Spinal cord (tissue), 10 donors: ENCODE measurements around the gene SPATA3. TPM values are rescaled to one million over a fixed set of nuclear protein-coding genes. Genes with fewer than 3 reads are reported as not detected.

Experiments used
- DNase-seq, 6 donors: peaks; one replicate each; pipeline versions ENCODE4 v3.0.0 to v3.0.0-alpha.2; 2013 to 2015; ENCODE audit warnings: low spot score in 6 of 6, low read depth in 4 of 6
- H3K27ac ChIP-seq: one replicate; pipeline ENCODE4 v1.5.1; 2013; ENCODE audit warnings: low read depth, low read length, control low read depth
- H3K27me3 ChIP-seq: one replicate; pipeline ENCODE4 v1.6.1; 2013; ENCODE audit warnings: low read length; ENCODE audit not compliant: control insufficient read depth, insufficient read depth
- H3K36me3 ChIP-seq: one replicate; pipeline ENCODE4 v1.6.1; 2013; ENCODE audit warnings: low read length; ENCODE audit not compliant: control insufficient read depth, insufficient read depth
- H3K4me1 ChIP-seq: one replicate; pipeline ENCODE4 v1.6.1; 2013; ENCODE audit warnings: low read length; ENCODE audit not compliant: control insufficient read depth, insufficient read depth
- H3K4me3 ChIP-seq: one replicate; pipeline ENCODE4 v1.5.1; 2013; ENCODE audit warnings: low read depth, low read length, control low read depth
- H3K9me3 ChIP-seq: one replicate; pipeline ENCODE4 v1.6.1; 2013; ENCODE audit warnings: low read length; ENCODE audit not compliant: control insufficient read depth, insufficient read depth
- WGBS: methylation state at CpG from one replicate; pipeline ENCODE4 v1.1.5; 2013; ENCODE audit warnings: missing lambda C conversion rate; ENCODE audit not compliant: insufficient coverage; 5-methylcytosine and 5-hydroxymethylcytosine counted together
- polyA plus RNA-seq, 2 donors: library from polyadenylated mRNA; unstranded; fragments of 120-200 nt; gene quantifications; one replicate each; pipeline ENCODE4 v1.2.1, GENCODE V29; 2013; ENCODE audit not compliant: insufficient read length in 2 of 2
- total RNA-seq, 2 donors: library from RNA; depleted of rRNA in 1 of 2; stranded (reverse); fragments of 120-200 nt in 1 of 2; fragments of >200 nt in 1 of 2; gene quantifications; one replicate each; pipeline versions ENCODE4 v1.2.3 to v1.2.4, GENCODE V29; 2013 to 2014
- donor health status: healthy.

SPATA3 gene
- total and polyA plus RNA-seq, 4 donors, result not detected

DNA sequence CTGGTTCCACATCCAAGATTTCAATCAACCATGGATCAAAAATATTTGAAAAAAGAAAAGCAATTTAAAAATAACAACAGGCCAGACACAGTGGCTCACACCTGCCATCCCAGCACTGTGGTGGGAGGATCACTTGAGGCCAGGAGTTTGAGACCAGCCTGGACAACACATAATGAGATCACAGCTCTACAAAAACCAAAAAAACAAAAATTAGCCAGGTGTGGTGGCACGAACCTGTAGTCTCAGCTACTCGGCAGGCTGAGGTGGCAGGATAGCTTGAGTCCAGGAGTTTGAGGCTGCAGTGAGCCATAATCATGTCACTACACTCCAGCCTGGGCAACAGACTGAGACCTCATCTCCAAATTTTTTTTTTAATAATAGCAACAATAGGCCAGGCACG, 13.4 kb upstream of the SPATA3 start:
- Histone ChIP-seq H3K36me3 (no peaks in the 10 kb centered on the region), H3K4me3 (no peak overlapping the region), H3K27me3 (peaks cover 5% of the 10 kb centered on the region), H3K27ac (no peak overlapping the region), H3K4me1 (peaks cover 9% of the 10 kb centered on the region), H3K9me3 (no peaks in the 10 kb centered on the region)
- 92% methylated on average over 2 of the region's 3 CpGs for WGBS
- DNase-seq, result no peak

DNA sequence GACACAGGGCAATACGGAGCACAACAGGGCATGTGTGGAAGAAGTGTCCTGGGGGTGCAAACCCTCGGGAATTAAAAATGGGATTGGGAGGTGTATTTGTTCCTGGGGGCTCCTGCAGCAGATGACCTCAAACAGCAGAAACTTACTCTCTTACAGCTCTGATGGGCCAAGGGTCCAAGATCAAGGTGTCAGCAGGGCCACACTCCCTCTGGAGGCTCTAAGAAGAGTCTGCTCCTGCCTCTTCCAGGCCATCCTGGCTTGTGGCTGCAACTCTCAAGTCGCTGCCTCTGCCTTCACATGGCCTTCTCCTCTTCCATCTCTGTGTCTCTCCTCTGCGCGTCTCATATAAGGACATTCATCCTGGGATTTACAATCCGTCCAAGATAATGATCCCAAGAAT, 12.4 kb upstream of the SPATA3 start:
- Histone ChIP-seq H3K4me1 (peaks cover 9% of the 10 kb centered on the region), H3K36me3 (no peaks in the 10 kb centered on the region), H3K27ac (no peak overlapping the region), H3K4me3 (no peak overlapping the region), H3K9me3 (no peaks in the 10 kb centered on the region), H3K27me3 (peaks cover 5% of the 10 kb centered on the region)
- 100% methylated on average over 5 of the region's 6 CpGs for WGBS
- no peak for DNase-seq

DNA sequence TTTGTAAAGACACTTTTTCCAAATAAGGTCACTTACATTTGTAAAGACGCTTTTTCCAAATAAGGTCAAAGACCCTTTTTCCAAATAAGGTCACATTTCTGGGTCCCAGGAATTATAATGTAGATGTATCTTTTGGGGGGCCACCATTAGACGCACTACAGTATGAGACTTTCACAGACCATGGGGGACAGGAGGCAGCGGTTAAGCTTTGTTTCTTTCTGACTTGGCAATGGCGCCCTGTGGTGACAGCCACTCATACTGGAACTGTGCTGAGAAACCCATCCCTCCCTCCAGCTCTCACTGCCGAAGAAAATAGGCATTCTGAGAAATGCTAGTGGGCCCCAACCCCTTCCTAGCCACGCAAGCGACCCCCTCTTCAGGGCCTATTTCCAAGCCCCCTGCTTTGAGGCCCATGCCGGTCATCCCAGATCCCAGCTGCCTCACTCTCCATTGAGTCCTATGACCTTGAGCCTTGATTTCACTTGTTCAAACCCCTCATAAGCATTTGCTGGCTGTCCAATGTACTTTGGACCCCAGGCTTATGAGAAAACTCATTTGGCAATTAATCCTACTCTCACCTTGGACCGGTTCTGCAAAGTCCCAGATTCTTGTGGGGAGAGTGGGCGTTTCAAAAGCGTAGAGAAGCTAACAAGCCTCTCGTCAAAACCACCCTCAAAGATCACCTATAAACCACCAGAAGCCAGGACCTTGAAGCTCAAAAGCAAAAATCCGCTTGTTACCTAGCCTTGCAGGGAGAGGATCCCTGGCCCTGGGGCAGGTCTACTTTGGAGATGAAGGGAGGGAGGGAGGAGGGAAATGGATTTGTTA, 11.3 kb upstream of the SPATA3 start:
- DNase-seq, result no peak
- peaks cover 9% of the 10 kb centered on the region for H3K4me1 ChIP-seq
- WGBS, result 83% methylated on average over 7 of the region's 13 CpGs
- H3K27ac ChIP-seq, result no peak overlapping the region
- no peaks in the 10 kb centered on the region for H3K36me3 ChIP-seq
- H3K27me3 ChIP-seq, result peaks cover 5% of the 10 kb centered on the region
- H3K9me3 ChIP-seq, result no peaks in the 10 kb centered on the region
- H3K4me3 ChIP-seq, result no peak overlapping the region

DNA sequence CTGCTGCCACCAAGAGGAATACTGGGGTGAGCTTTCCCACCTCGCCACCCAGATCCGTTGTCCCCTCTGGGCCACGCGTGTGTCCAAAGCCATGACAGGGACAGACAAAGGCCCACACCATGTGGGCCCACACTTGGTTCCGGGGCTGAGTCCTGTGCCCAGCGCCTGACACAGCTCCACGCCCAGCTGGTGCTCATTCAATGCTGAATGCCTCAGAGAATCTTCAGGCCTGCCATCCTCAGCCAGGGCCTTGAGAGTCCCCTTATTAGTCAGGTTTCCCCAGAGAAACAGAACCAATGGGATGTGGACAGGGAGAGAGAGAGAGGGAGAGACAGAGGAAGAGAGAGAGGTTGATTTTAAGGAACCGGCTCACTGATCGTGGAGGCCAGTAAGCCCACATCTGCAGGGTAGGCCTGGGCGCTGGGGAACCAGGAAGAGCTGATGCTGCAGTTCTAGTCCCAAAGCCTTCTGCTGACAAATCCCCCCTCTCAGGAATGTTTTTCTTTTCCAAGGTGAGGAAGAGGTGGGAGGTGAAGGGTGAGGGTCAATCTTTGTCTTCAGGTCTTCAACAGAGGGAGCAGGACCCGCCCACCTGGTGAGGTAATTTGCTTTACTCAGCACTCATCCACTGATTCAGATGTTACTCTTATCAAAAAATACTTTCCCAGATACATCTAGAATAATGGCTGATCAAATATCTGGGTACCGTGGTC, 10.2 kb upstream of the SPATA3 start:
- Histone ChIP-seq H3K27me3 (peaks cover 6% of the 10 kb centered on the region), H3K36me3 (no peaks in the 10 kb centered on the region), H3K4me1 (peaks cover 9% of the 10 kb centered on the region), H3K9me3 (no peaks in the 10 kb centered on the region), H3K4me3 (no peak overlapping the region), H3K27ac (no peak overlapping the region)
- 85% methylated on average over 11 of the region's 12 CpGs for WGBS
- no peak for DNase-seq

DNA sequence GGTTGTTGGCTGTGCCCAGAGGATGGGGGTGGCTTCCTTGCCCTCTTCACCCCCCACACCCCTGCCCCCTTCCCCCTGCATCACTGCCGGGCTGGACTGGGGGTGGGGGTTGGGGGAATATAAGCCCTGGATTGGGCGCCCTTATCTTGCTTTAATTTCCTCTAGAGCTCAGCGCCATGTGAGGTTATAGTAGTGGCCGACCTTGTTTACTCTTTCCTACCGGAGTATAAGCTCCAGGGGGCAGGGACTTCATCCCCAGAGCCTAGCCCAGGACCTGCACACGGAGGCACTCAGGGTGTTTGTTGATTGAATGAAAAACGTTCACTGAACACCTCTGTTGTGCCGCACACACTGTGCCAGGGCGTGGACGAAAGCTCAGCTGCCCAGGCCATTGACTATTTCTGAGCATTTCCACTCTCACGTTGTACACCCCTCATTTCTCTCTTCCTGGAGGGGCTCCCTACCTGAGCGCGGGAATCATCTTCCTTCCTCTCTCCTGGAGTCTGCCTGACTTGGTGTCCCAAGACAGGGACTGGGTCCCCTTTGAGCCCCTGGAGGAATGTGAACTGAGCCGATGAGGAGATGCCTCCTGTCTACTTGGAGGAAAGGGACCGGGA, 9.3 kb upstream of the SPATA3 start:
- Histone ChIP-seq H3K4me3 (peak overlapping the region; percentile 41), H3K9me3 (no peaks in the 10 kb centered on the region), H3K27me3 (peaks cover 12% of the 10 kb centered on the region), H3K27ac (no peak overlapping the region), H3K36me3 (no peaks in the 10 kb centered on the region), H3K4me1 (peaks cover 9% of the 10 kb centered on the region)
- DNase-seq, result no peak
- WGBS, result 17% methylated on average over 5 of the region's 15 CpGs

DNA sequence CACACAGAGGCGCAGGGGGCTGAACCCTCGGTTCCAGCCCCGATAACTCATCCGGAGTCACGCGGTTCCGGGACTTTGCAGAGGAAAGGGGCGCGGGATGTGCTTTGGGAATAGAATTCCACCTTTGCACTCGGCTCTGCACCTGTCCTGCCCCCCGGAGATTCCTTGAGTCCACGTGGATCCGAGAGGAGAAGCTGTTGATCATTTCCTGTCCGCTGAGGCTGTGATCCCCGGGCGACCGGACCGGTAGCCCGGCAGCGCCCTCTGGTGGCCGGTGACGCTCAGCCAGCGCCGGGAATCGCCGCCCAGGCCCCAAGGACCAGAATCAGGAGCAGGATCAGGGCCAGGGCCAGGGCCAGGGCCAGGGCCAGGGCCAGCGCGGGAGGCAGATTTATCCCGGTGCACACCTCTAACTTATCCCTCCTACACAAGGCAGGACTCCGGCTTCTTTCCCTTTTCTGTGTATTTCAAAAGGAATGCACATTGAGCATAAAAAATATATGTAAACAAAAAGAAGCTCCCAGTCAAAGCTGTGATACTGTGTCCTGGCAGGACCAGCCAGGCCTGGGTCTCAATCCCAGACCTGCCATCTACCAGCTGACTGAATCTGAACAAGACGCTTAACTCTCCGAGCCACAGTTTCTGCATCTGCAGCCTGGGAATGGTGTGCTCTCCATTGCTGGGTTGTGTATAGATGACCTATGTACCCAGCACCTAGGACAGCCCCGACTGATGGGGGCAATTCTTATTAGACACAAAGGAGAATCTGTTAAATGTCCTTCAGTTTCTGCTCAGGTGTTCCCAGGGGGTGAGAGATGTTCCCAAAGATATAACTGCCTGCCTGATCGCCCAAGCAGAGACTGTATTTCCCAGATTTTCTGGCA, 8.5 kb upstream of the SPATA3 start:
- H3K27ac ChIP-seq, result no peak overlapping the region
- 7% methylated on average over 28 of the region's 34 CpGs for WGBS

DNA sequence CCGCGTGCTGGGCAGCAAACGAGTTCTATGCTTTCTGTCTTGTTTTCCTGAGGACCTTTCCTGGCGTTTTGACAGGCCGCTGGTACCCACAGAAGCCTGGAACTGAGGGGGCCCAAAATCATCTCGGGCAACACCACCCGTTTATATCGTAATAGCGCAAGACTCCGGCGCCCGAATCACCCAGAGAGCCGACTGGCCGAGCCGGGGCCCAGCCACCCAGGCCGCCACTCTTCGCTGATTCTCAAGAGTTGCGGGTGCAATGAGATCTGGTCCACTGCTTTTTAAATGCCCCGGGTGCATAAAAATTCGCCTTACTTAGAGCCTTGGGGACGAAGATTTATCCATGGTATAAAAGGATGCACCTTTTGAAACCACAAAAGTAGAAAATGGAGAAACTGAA, 6.2 kb upstream of the SPATA3 start:
- Histone ChIP-seq H3K9me3 (no peaks in the 10 kb centered on the region), H3K27ac (no peak overlapping the region), H3K27me3 (peaks cover 13% of the 10 kb centered on the region), H3K4me3 (no peak overlapping the region), H3K36me3 (no peaks in the 10 kb centered on the region), H3K4me1 (peaks cover 9% of the 10 kb centered on the region)
- 95% methylated on average over 21 of the region's 21 CpGs for WGBS
- no peak for DNase-seq

More for the DNA sequence above, 8.5 kb upstream of the SPATA3 start:
- DNase-seq, result peak; percentile 48 to 89 (median 56)
- H3K27me3 ChIP-seq, result peaks cover 13% of the 10 kb centered on the region
- H3K36me3 ChIP-seq, result no peaks in the 10 kb centered on the region
- peak overlapping the region; percentile 41 for H3K4me3 ChIP-seq
- no peaks in the 10 kb centered on the region for H3K9me3 ChIP-seq
- H3K4me1 ChIP-seq, result peaks cover 9% of the 10 kb centered on the region

DNA sequence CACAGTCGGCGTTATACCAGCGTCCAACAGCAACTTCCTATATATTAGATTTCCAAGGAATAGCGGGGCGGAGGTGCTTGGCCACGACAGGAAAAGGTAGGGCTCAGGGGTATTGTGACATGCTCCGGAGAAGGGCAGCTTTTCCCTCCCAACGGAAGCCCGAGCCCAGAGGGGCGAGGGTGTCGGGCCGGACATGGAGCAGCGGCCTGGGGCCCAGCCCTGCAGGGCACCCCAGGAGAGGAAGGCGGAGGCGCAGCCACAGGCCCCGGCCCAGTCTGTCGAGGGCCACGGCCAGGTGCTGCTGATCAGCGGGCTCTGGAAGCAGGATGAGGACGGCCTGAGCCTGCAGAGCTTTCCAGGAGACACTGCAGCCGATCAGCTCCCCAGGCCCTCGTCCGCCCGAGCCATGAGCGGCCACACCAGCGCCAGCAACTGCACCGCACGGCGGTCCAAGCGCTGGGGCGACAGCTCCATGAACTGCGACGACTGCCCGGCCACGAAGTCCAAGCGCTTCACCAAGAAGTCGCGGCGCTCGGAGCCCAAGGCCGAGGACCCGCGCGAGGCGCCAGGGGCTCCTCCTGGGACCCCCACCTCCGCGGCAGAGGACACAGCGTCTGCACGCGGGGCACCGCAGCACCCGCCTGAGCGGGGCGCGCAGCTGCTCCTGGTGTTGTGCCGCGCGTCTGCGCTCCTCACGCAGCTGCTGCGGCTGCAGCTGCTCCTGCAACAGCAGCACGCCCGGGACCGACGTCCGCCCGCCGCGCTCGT, 5.6 kb upstream of the SPATA3 start:
- Histone ChIP-seq H3K27me3 (peaks cover 13% of the 10 kb centered on the region), H3K36me3 (no peaks in the 10 kb centered on the region), H3K4me1 (peaks cover 9% of the 10 kb centered on the region), H3K9me3 (no peaks in the 10 kb centered on the region), H3K4me3 (no peak overlapping the region), H3K27ac (no peak overlapping the region)
- no peak for DNase-seq
- 53% methylated on average over 70 of the region's 70 CpGs for WGBS

DNA sequence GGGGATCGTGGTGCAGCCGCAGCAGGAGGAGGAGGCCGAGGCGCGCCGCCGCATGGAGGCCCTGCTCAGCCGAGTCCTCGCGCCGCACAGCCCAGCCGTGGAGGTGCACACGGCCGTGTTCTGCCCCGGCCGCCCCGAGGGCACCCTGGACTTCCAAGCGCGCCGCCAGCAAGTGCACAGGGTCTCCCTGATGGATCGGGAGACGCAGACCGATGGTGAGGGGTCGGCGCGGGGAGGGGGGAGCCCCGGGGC, 5.1 kb upstream of the SPATA3 start:
- WGBS, result 45% methylated on average over 27 of the region's 27 CpGs
- Histone ChIP-seq H3K27ac (no peak overlapping the region), H3K36me3 (no peaks in the 10 kb centered on the region), H3K9me3 (no peaks in the 10 kb centered on the region), H3K27me3 (peaks cover 13% of the 10 kb centered on the region), H3K4me3 (no peak overlapping the region), H3K4me1 (peaks cover 9% of the 10 kb centered on the region)
- DNase-seq, result no peak
